Neural progenitor cell (in vitro differentiated cells): ENCODE data around the gene PCDHB6. TPM values are rescaled to one million over a fixed set of nuclear protein-coding genes. Genes with fewer than 3 reads are reported as not detected.
A peak's percentile ranks its signal among the peaks of the same experiment; 100 is the strongest.
"Not testable (repeated sequence)": the region's sequence is repeated elsewhere in the genome, so short reads cannot be mapped to it uniquely, and the experiment has no call there.

Experiments used
- DNase-seq: peaks from one replicate; pipeline ENCODE4 v3.0.0-alpha.2; 2016; ENCODE audit warnings: low spot score
- H2AFZ ChIP-seq: fragments of 200-600 bp; sonication (generic); replicated peaks from 2 replicates; pipeline ENCODE4 v1.6.1; 2016; ENCODE audit warnings: antibody characterized with exemption
- H3F3A ChIP-seq: fragments of 200-600 bp; sonication (generic); 2 replicates; pipeline ENCODE4 v1.6.1; 2016; ENCODE audit warnings: antibody characterized with exemption, low read depth
- H3K27ac ChIP-seq: fragments of 200-600 bp; sonication (generic); 2 replicates; pipeline ENCODE4 v1.5.1; 2016; ENCODE audit warnings: mild to moderate bottlenecking
- H3K27me3 ChIP-seq: fragments of 200-600 bp; sonication (generic); 2 replicates; pipeline ENCODE4 v1.6.1; 2016; ENCODE audit warnings: mild to moderate bottlenecking, moderate library complexity
- H3K36me3 ChIP-seq: fragments of 200-600 bp; sonication (generic); 2 replicates; pipeline ENCODE4 v1.5.1; 2016
- H3K4me1 ChIP-seq: fragments of 200-600 bp; sonication (generic); 2 replicates; pipeline ENCODE4 v1.6.1; 2016; ENCODE audit warnings: mixed run types
- H3K4me2 ChIP-seq: fragments of 200-600 bp; sonication (generic); 2 replicates; pipeline ENCODE4 v1.6.1; 2016
- H3K4me3 ChIP-seq: fragments of 200-600 bp; sonication (generic); 2 replicates; pipeline ENCODE4 v1.5.1; 2016
- H3K79me2 ChIP-seq: fragments of 200-600 bp; sonication (generic); 2 replicates; pipeline ENCODE4 v1.6.1; 2016; ENCODE audit warnings: low read depth
- H3K9ac ChIP-seq: fragments of 200-600 bp; sonication (generic); 2 replicates; pipeline ENCODE4 v1.6.1; 2016
- H3K9me3 ChIP-seq: fragments of 200-600 bp; sonication (generic); 2 replicates; pipeline ENCODE4 v1.5.1; 2016; ENCODE audit warnings: low read depth
- H4K20me1 ChIP-seq: fragments of 200-600 bp; sonication (generic); 2 replicates; pipeline ENCODE4 v1.6.1; 2016; ENCODE audit warnings: low read depth
- H3K27ac Mint-ChIP-seq: 3 replicates; pipeline ENCODE4 v1.8.0; 2021; ENCODE audit warnings: mixed read lengths
- H3K27me3 Mint-ChIP-seq: 2 replicates; pipeline ENCODE4 v1.8.0; 2022; ENCODE audit warnings: low read depth, mild to moderate bottlenecking, inconsistent platforms, moderate library complexity, mixed read lengths; ENCODE audit not compliant: insufficient read depth
- H3K36me3 Mint-ChIP-seq: 3 replicates; pipeline ENCODE4 v1.8.0; 2021; ENCODE audit warnings: mixed read lengths
- H3K4me1 Mint-ChIP-seq: 3 replicates; pipeline ENCODE4 v1.8.0; 2021; ENCODE audit warnings: mixed read lengths
- H3K4me3 Mint-ChIP-seq: 3 replicates; pipeline ENCODE4 v1.8.0; 2021; ENCODE audit warnings: mild to moderate bottlenecking, moderate library complexity, mixed read lengths
- H3K9me3 Mint-ChIP-seq: 3 replicates; pipeline ENCODE4 v1.8.0; 2020; ENCODE audit warnings: mixed read lengths
- CTCF ChIP-seq: fragments of 200-600 bp; sonication (generic); IDR thresholded peaks from 2 replicates; pipeline ENCODE4 v1.5.1; 2017; ENCODE audit warnings: antibody characterized with exemption, mild to moderate bottlenecking
- EZH2 ChIP-seq: fragments of 200-600 bp; sonication (generic); IDR thresholded peaks from 2 replicates; pipeline ENCODE4 v1.6.1; 2017; ENCODE audit warnings: antibody characterized with exemption, mild to moderate bottlenecking, moderate library complexity
- EZH2phosphoT487 ChIP-seq: fragments of 200-600 bp; sonication (generic); IDR thresholded peaks from 2 replicates; pipeline ENCODE4 v1.6.1; 2017; ENCODE audit warnings: antibody characterized with exemption
- total RNA-seq: library from RNA; depleted of rRNA; stranded (reverse); fragments of >200 nt; gene quantifications from 2 replicates; pipeline ENCODE4 v1.2.3, GENCODE V29; 2015; ENCODE audit warnings: low replicate concordance

Gene PCDHB6
- total RNA-seq, 1 donor from 2014 or later = 1.5 TPM

GRCh38 chr5:141121985-141122384 is 27.9 kb upstream of the PCDHB6 start:
- H3K4me3 ChIP-seq = no peak overlapping the region

GRCh38 chr5:141123396-141124135 is 26.3 kb upstream of the PCDHB6 start:
- not testable (repeated sequence) for H3K9ac ChIP-seq, H3K4me1 ChIP-seq, H3K36me3 ChIP-seq, H3K27me3 ChIP-seq, H3K9me3 ChIP-seq, H3K27ac Mint-ChIP-seq, H3K27ac ChIP-seq, DNase-seq, H4K20me1 ChIP-seq, H2AFZ ChIP-seq, H3K27me3 Mint-ChIP-seq, H3K4me2 ChIP-seq, H3F3A ChIP-seq, H3K79me2 ChIP-seq, H3K4me3 Mint-ChIP-seq, H3K4me1 Mint-ChIP-seq, H3K4me3 ChIP-seq
- Mint-ChIP-seq H3K9me3 (peaks cover 24% of the 10 kb centered on the region), H3K36me3 (peaks cover 13% of the 10 kb centered on the region)

More at GRCh38 chr5:141121985-141122384, 27.9 kb upstream of the PCDHB6 start:
- no peak for DNase-seq
- Histone ChIP-seq H3K27ac (no peak overlapping the region), H3K27me3 (no peaks in the 10 kb centered on the region), H3F3A (no peaks in the 10 kb centered on the region), H3K9me3 (peaks cover 1% of the 10 kb centered on the region), H3K4me2 (no peak overlapping the region), H3K36me3 (peaks cover 6% of the 10 kb centered on the region), H3K4me1 (no peaks in the 10 kb centered on the region), H4K20me1 (no peaks in the 10 kb centered on the region), H3K9ac (no peak overlapping the region), H2AFZ (no peak overlapping the region), H3K79me2 (no peaks in the 10 kb centered on the region)
- peaks cover 29% of the 10 kb centered on the region for H3K9me3 Mint-ChIP-seq
- TF ChIP-seq EZH2 (no peak), CTCF (no peak), EZH2phosphoT487 (no peak)
- peaks cover 13% of the 10 kb centered on the region for H3K36me3 Mint-ChIP-seq
- H3K4me1 Mint-ChIP-seq = no peaks in the 10 kb centered on the region
- H3K27me3 Mint-ChIP-seq = peaks cover 4% of the 10 kb centered on the region
- H3K27ac Mint-ChIP-seq = no peak overlapping the region
- no peak overlapping the region for H3K4me3 Mint-ChIP-seq

GRCh38 chr5:141127305-141127704 is 22.6 kb upstream of the PCDHB6 start:
- no peak overlapping the region for H3K27ac Mint-ChIP-seq
- no peak overlapping the region for H3K4me2 ChIP-seq
- H3K36me3 ChIP-seq = peaks cover 10% of the 10 kb centered on the region
- H3K36me3 Mint-ChIP-seq = peaks cover 13% of the 10 kb centered on the region
- H3K27me3 ChIP-seq = no peaks in the 10 kb centered on the region
- H3K9ac ChIP-seq = no peak overlapping the region
- no peak overlapping the region for H3K27ac ChIP-seq
- H3K79me2 ChIP-seq = no peaks in the 10 kb centered on the region
- H3K4me1 ChIP-seq = no peaks in the 10 kb centered on the region
- H4K20me1 ChIP-seq = no peaks in the 10 kb centered on the region
- H3K27me3 Mint-ChIP-seq = peaks cover 4% of the 10 kb centered on the region
- DNase-seq = no peak
- H3K9me3 ChIP-seq = no peaks in the 10 kb centered on the region
- no peaks in the 10 kb centered on the region for H3K4me1 Mint-ChIP-seq
- TF ChIP-seq EZH2phosphoT487 (no peak), EZH2 (no peak), CTCF (no peak)
- H3K4me3 ChIP-seq = no peak overlapping the region
- H2AFZ ChIP-seq = no peak overlapping the region
- no peak overlapping the region for H3K4me3 Mint-ChIP-seq
- peaks cover 24% of the 10 kb centered on the region for H3K9me3 Mint-ChIP-seq
- H3F3A ChIP-seq = no peaks in the 10 kb centered on the region

GRCh38 chr5:141135030-141135717 is 14.7 kb upstream of the PCDHB6 start, which contains the start of gene PCDHB5:
TSS of gene PCDHB5 (plus strand) at chr5:141135206. CDS start at chr5:141135435, 229 bp downstream.
- peaks cover 14% of the 10 kb centered on the region for H3K36me3 Mint-ChIP-seq
- H3K4me1 Mint-ChIP-seq = no peaks in the 10 kb centered on the region
- peak within 1 kb of the TSS; percentile 25 for H3K4me2 ChIP-seq
- no peaks in the 10 kb centered on the region for H3K79me2 ChIP-seq
- peak within 1 kb of the TSS; percentile 34 for H3K4me3 ChIP-seq
- peaks cover 3% of the 10 kb centered on the region for H3K27me3 Mint-ChIP-seq
- no peak within 1 kb of the TSS for H2AFZ ChIP-seq
- H3F3A ChIP-seq = peaks cover 5% of the 10 kb centered on the region
- TF ChIP-seq EZH2 = no peak
- peak; percentile 53 for TF ChIP-seq CTCF
- peaks cover 19% of the 10 kb centered on the region for H3K9me3 ChIP-seq
- no peak within 1 kb of the TSS for H3K27ac ChIP-seq
- DNase-seq = peak; percentile 54
- peaks cover 51% of the 10 kb centered on the region for H3K9me3 Mint-ChIP-seq
- no peaks in the 10 kb centered on the region for H4K20me1 ChIP-seq
- no peak within 1 kb of the TSS for H3K27ac Mint-ChIP-seq
- peak within 1 kb of the TSS; percentile 5 for H3K9ac ChIP-seq
- peaks cover 9% of the 10 kb centered on the region for H3K36me3 ChIP-seq
- no peaks in the 10 kb centered on the region for H3K27me3 ChIP-seq
- no peak within 1 kb of the TSS for H3K4me3 Mint-ChIP-seq
- H3K4me1 ChIP-seq = no peaks in the 10 kb centered on the region
